Breast epithelium (tissue), 3 donors: Measurements from ENCODE around the gene FARP1.

Experiments
- POLR2A ChIP-seq: fragments of 450-650 bp; IDR thresholded peaks from one replicate; pipeline ENCODE4 v1.6.1; 2016; ENCODE audit warnings: antibody characterized with exemption, mild to moderate bottlenecking, moderate library complexity
- POLR2AphosphoS5 ChIP-seq, 3 donors: sonication (generic); formaldehyde crosslinking; IDR thresholded peaks; one replicate each; pipeline ENCODE4 v1.6.1; 2017; ENCODE audit warnings: antibody characterized with exemption in 3 of 3
- TF ChIP-seq, protein P1 (sequence below), 3 donors: fragments of 450-650 bp; IDR thresholded peaks; one replicate each; pipeline ENCODE4 v1.5.1; 2016 to 2017; ENCODE audit warnings: antibody characterized with exemption in 3 of 3, mild to moderate bottlenecking in 3 of 3, moderate library complexity in 3 of 3

DNA sequence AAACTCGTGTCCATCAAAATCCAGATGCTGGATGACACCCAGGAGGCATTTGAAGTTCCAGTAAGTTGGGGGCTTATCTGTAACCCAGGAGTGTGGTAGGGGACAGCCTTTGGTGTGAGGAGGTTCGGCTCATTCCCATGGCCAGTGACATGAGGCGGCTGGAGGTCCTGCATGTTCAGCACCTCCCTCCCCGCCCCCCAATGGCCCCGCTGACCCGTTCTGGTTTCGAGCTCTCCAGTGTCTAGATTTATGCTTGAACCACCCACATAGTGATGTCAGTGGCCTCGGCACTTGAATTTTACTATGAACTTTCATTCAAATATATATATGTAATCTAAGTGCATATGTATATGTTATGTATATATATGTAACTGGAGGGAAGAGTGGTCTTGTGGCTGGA, 70.5 kb downstream of the FARP1 start:
- TF ChIP-seq POLR2AphosphoS5 (IDR thresholded peaks at IDR 0.05) (no peak), POLR2A (no peak)
- TF ChIP-seq, protein P1, sequence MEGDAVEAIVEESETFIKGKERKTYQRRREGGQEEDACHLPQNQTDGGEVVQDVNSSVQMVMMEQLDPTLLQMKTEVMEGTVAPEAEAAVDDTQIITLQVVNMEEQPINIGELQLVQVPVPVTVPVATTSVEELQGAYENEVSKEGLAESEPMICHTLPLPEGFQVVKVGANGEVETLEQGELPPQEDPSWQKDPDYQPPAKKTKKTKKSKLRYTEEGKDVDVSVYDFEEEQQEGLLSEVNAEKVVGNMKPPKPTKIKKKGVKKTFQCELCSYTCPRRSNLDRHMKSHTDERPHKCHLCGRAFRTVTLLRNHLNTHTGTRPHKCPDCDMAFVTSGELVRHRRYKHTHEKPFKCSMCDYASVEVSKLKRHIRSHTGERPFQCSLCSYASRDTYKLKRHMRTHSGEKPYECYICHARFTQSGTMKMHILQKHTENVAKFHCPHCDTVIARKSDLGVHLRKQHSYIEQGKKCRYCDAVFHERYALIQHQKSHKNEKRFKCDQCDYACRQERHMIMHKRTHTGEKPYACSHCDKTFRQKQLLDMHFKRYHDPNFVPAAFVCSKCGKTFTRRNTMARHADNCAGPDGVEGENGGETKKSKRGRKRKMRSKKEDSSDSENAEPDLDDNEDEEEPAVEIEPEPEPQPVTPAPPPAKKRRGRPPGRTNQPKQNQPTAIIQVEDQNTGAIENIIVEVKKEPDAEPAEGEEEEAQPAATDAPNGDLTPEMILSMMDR (IDR thresholded peaks at IDR 0.05), result no peak
